Ureter (tissue), 1 donor: Measurements from ENCODE around the gene UCN2. TPM values are rescaled to one million over a fixed set of nuclear protein-coding genes. Genes with fewer than 3 reads are reported as not detected.
"Not testable (repeated sequence)": the region's sequence is repeated elsewhere in the genome, so short reads cannot be mapped to it uniquely, and the experiment has no call there.

Experiments used
- DNase-seq: peaks from one replicate; pipeline ENCODE4 v3.0.0-alpha.2; 2020; ENCODE audit warnings: low spot score
- total RNA-seq: library from RNA; stranded (reverse); gene quantifications from one replicate; pipeline ENCODE4 v1.2.4, GENCODE V29; 2023
- donor health status: DM: yes; HTN: yes; CAD: no.

Gene UCN2
- total RNA-seq, 1 donor from 2014 or later = 1.5 TPM

DNA sequence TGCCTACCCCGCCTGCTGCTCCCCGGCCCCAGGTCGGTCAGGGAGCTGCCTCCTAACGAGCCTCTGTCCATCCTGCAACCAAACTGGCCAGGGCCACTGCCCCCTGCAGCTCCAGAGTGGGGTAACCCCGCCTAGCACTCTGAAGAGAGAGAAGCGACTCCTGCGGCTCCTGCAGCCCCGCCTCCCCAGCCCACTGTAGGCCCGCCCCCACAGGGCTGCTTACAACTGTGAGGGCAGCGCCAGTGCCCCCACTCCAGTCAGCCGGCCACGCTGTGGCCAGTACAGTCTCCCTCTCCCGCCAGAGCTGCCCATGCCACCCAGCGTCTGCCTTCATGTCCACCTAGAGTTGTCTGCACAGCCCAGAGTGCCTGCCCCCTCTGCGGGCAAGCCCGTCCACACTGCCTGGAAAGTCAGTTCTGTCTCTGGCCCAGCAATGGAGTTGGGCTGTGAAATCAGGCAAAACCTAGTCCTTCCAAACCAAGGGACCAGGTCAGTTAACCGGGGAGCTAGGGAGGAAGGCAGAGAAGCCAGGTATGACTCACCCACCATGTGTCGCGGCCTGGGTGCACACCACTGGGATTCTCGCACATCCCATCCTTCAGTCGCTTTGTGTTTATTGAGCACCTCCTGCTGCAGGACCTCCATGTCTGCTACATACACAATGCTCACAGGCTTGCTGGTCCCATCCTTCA is 2.4 kb downstream of the UCN2 start:
- peak; percentile 66 for DNase-seq

DNA sequence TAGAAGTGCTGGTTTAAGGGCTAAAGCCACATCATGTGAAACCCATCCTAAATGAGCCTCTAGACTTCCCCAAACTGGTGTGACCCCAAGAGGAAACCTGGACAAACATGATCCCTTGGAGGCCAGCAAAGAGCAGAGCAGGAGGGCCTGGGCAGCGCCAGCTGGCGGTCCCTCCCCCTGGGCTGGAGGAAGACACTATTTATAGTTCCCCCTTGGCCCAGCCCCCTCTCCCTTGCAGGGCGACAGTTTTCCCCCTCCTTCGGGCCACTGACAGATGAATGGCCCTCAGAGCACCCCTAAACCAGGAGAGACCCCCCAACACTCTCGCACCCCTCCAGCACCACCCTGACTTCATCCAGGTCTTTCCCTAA is 2.9 kb downstream of the UCN2 start:
- DNase-seq = no peak

DNA sequence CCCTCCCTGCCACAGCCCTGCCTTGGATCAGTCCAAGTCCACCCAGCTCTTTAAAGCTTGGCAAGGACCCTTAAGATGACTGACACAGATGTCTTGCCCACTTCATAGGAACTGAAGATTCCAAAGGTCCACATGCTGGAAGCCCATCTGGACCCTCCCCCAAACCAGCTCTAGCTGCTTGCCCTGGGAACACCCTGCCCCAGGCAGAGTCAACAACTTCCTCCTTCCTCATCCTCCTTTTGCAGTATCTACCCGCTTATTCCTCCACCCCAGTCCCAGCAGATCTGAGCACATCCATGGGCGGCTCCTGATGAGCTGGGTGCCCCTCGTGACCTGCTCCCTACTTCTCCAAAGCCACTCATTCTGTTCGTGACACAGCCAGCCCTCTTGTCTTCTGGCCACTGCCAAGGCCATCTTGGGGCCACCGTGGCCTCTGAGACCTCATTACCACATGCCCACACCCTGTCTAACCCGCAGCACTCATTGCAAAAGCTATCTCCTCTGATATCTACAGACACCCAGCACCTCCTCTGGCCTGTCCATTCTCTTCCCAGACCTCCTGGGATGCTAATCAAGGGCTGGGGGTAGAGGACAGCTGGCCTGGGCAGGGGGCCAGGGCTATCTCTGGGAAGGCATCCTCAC is 5.0 kb downstream of the UCN2 start:
- no peak for DNase-seq

DNA sequence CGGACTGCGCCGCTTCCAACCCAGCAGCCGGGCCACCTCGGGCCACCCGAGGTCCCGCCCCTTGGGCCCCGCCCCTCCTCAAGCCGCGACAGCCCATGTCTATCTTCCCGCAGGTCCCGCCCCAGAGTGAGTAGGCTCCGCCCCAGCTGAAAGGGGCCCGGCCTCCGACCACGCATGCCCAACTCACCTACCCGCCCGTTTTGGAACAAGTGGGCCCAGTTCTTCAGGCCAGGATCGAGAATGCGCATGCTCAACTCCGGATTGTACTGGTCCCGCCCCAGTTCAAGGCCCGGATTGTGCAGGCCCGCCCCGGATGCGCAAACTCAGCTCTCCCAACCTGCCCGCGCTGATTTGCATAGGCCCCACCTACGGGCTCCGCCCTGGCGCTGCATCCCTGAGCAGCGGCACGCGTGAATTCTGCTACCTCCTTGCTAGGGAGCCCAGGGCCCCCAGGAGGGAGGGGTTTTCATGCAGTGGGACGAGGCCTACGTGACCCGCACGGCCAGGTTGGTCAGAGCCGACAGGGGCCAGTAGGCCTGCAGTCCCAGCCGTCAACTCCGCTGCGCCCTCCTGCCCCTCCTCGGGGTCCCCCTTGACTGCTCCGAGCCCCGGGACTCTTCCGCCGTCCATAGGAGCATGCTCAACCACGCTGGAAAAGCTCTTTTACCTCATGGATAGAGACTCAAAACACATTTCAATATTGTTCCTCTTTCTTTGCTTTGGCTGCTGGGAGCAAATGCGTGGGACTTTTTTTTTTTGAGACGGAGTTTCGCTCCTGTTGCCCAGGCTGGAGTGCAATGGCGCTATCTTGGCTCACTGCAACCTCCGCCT is 6.6 kb downstream of the UCN2 start, which contains the start of gene PFKFB4:
Gene PFKFB4, minus strand, starts transcription at position 8 of the 831 bp plus-strand sequence. CDS start 26 bp downstream, outside the sequence.
- DNase-seq = peak; percentile 100

DNA sequence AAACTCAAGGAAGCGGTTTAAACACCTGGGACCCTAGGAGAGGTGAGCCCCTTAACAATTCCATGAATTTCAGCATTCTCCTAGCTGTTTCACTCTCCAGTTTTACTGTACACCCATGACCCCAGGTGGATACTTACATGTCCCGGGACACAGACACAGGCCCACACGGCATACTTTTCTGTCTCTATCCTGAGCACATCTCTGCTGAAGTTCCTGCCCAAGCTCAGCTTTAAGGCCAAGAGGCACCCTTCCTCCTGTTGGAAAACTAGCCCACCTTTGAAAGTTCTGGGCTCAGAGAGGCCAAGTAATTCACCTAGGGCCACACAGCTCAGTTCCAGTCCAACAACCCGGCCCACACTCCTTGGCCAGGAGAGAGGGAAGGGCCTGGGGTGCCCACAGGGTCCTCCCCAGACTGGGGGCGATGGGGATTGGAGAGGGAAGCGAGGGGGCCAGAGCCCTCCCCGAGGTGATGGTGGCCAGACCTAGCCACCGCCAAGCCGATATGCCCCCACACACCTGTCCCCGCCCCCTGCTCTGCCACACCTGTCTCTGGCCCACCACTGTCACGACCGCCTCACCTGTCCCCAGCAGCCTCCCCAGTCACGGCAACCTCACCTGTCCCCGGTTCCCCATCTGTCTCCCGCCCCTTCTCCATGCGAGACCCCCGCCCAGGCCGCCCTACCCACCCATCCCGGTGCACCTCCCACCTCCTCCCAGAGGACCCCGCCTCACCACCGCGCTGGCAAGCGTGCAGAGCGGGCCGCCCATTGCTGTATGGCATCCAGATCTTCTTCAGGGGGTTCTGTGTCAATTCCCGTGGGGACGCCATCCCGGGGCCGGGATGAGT is 7.4 kb downstream of the UCN2 start:
- DNase-seq = no peak

DNA sequence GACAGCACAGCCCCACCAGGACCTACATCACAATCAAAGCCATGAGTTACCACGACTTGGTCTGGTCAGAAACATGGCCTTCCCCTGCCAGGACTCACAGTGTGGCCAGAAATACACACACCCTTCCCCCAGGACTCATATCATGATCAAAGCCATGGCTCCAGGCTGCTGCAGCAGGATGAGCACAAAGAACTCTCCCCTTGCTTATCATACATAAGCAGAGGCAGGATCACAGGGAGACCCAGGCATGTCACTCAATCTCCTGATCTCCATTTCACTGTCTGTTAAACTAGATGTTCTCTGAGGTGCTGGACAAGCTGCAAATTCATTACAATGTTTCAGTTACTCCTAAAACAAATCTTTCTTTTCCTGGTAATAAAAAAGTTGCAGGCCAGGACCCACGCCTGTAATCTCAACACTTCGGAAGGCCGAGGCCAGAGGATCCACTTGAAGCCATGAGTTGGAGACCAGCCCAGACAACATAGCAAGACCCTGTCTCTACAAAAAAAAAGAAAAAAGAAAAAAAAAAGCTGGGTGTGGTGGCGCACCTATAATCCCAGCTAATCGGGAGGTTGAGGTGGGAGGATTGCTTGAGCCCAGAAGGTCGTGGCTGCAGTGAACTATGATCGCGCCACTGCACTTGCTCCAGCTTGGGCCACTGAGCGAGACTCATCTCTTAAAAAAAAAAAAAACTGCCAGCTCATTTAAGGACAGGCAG is 8.2 kb downstream of the UCN2 start:
- DNase-seq = no peak

DNA sequence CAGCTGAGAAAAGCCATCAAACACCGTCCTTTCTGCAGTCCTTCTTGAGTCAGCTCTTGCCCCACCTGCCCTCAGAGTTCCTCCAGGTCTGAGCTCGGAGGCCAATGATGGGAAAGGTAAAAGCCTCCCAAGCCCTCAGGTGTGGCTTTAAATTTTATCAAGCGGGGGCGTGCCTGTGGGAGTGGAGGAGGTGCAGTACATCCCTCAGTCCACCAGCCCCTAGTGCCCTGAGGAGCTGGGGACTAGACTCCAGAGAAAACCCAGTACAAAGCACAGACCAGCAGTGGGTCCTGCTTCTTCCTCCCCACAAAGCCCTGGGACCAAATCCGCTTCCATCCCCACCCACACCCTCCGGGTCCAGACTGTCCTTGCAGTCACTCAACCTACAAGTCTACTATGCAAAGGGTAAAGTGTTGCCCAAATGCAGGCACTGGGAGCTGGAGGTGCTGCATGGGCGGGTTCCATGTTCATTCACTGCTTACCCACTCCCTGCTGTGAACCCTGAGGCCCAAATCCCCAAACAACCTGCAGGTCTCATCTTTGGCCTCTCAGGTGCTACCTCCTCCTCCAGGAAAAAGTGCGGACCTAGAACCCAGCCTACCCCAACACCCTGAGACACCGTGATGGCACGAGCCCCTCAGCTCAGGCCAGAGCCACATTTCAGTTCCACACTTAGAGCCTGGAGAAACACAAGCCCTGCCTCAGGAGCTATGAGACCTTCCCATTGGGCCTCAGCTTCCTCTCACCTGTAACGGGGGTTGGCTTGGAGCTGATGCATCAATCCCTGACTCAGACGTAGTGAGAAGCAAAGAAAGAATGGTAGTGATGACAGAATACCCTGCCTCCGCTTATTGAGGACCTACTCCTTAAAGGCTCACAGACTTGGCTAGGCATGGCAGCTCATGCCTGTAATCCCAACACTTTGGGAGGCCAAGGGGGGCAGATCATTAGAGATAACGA is 9.4 kb downstream of the UCN2 start:
- DNase-seq = no peak

DNA sequence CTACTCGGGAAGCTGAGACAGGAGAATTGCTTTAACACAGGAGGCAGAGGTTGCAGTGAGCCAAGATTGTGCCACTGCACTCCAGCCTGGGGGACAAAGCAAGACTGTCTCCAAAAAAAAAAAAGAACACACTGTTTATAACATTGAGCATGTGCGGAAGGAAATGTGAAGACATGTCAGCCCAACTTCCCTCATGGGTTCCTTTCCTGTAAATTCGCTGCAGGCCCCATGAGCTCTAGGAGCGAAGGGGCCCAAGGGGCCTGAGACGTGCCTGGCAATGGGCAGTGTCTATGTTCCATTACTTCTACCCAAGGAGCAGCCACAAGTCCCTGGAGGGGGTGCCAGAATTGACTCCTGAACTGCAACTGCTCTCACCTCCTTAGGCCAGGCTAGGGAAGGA is 10.2 kb downstream of the UCN2 start:
- no peak for DNase-seq

DNA sequence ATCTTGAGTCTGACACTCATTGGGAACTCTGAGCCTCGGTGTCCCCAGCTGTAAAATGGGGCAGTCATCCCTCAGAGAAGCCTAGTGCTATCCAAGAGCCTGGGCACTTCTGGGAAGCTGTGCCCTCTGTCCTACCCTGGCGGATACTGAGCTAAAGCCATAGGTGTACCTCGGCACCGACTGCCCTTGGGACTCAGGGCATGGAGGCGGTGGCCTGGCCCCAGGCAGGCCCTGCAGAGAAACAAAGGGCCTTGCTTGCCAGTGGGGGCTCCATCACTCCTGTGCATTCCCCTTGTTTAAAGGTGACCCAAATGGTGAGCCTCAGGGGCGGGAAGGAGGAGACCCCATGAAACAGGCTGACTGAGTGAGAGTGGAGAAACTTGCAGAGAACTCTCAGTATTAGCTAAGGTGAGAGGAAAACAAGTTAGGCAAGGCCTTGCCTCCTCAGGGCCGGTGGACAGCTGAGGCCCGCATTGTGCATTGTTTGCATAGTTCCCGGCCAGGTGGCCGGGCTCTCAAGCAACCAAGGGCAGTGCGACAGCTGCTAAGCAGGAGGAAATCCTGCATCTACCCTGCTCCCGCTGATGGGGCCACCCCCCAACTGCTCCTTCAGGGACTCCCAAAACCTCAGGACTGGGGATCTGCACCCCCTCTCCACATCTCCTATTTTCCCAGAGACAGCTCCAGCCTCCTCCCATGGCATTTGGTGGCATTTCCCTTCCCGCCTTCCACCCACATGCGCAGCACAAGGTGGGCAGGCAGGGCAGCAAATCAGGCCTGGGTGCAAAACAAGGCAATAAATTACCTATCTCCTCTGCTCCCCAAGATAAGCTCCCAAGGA is 11.2 kb downstream of the UCN2 start:
- no peak for DNase-seq

DNA sequence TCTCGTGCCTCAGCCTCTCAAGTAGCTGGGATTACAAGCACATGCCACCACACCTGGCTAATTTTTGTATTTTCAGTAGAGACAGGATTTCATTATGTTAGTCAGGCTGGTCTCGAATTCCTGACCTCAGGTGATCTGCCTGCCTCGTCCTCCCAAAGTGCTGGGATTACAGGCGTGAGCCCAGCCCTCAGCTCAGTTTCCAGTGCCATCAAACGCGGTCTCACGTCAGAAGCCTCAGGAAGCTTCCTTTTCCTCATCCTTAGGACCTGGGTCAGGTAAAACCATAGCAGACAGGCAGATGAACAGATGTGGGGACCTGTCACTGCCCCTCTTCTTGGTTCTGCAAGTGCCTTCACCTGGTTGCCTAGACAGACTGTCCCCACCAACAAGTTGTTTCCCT is 11.9 kb downstream of the UCN2 start:
- DNase-seq = not testable (repeated sequence)

DNA sequence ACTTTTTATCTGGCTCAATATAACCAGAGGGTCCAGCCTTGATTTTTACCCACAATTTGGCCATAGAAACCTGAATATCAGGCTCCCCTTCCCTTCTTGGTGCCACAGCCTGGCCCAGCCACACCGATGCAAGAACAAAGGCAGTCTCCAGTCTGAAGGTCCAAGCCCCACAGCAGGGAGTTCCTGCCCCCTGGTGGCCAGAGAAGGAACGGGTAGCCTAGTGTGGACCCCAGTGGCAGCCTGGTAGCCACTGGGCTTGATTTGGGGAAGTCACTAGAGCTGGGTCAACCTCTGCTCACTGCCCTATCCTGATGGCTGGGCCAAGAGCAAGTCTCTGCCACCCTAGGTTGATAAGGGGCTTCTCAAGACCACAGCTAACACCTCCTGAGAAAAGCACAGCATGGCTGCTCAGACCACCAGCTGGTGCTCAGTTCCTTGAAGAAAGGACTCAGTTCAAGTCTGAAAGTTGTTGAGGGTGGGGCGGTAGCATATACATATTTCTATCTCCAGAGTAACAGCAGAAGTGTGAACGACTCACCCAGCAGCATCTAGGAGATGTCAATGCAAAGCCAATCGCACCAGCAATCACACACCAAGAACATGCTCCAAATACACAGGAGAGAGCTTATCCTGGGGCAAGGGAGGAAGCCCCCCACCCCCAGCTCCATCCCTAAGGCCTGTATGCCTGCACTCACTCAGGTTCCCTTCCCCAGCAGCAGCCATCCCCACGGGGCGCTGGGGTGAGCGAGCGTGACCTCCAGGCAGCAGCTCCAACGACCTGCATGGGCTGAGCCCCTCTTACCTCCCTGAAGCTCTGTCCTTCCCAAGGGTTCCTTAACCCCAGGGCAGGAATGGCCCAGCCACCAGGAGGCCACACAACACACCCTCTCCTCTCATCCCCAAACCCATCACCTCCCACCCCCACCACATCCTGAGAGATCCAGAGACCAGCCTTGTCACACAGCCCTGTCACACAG is 14.6 kb downstream of the UCN2 start:
- DNase-seq = peak; percentile 87

DNA sequence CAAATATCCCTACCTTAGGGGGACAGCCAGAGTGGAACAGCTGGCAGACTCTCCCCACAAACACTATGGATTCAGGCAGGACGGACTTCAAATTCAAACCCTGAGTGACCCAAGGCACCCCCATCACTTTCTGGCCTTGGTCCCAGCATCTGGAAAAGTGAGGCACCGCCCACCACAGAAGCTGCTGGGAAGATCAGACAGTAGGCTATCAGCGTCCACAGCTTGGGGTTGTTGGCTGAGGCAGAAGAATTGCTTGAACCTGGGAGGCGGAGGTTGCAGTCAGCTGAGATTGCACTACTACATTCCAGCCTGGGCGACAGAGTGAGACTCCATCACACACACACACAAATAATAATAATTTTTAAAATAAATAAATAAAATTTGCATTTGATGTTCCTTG is 15.5 kb downstream of the UCN2 start:
- DNase-seq = no peak

DNA sequence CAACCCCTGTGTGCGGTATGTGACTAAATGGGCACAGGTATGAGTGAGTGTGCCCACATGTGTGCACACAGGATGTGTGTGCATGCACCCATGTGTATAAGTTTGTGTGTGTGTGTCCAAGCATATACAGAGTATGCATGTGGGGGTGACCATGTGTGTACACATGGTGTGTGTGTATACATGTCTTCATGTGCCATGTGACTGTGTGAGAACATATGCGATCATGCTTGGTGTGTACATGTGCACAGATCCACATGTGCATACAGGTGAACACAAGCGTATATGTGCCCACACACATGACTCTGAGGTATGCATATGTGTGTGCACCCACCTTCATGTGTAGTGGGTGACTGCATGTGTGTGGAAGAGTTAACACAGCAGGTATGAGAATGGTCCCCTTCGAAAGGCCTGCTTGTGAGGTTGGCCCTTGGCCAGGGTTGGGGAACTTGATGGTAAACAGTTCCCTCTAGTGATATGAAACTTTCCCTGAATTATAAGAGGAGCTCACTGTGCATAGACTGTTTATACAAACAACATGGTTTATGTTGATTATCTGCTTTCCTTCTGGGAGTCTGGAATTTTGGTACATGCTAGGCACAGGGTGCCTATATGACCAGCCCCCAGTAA is 17.3 kb downstream of the UCN2 start:
- DNase-seq = no peak

DNA sequence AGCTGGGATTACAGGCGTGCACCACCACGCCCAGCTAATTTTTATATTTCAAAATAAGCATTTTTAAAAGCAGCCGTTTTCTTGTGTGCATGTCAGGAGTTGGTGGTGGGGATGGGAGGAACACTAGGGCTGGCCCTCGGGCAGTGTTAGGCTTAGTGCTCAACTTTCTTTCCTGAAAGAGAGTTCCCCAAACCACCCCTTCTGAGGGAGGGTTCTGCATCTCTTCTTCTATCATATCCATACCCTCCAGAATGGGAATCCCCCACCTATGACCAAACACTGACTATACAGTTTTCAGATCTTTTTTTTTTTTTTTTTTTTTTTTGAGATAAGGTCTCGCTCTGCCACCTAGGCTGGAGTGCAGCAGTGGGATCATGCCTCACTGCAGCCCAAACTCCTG is 19.4 kb downstream of the UCN2 start:
- no peak for DNase-seq

DNA sequence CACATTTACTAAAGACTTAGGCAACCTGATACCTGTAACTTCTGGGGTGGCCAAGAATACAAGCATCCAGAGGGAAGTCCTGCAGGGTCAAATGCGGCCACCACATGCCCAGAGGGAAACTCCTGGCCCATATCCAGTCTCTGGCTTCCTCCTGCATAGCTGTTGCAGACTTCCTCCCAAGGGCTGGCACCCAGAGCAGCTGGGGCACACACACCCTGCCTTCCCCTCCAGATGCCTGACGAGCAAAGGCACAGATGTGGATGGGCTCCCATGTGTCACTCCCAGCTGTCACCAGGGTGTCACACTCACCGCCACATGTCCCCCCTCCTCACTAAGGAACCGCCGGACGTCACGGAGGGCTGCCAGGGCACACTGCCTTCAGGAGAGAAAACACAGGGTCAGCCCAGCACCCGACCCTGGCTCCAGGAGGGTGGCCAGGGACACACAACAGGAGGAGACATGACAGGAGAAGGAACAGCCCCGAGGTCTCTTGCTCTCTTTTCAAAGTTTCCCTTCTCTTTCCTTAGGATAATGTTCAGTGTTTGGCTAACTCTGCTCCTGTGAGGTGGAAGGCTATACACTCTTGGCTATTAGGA is 20.2 kb downstream of the UCN2 start:
- no peak for DNase-seq

DNA sequence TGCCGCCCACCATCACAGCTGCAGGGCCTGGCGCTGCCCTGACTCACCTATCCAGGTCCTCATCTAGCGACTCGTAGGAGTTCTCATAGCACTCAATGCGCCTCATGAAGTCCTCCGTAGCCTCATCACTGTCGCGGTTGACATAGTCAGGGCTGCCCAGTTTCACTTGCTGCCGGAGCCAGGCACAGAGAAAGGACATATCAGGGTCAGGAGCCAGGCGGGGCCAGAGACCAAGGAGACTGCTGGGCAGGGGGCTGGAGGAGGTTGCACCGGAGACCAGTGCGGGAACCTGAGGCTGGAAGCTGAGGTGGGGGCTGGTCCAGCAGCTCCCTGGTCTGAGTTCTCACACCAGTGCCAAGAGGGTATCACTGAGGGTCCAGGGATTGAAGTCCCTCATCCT is 25.1 kb downstream of the UCN2 start:
- DNase-seq = no peak

DNA sequence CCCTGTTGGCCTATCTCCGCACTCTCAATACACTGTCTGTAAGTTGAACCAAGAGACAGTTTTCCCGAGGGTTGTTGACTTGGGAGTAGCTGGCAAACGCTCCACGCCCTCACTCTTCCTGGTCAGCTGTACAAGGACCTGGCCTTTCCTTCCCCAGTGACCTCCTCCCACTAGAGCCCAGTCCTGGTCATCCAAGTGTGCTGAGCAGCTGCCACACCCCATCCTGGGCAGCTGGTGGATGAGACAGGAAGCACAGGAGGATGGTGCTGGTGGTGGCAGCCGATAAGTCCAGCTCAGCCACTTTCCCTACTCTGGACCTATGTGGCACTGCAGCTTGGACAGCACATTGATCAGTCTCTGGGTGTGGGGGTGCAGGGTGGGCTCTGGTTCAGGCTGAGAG is 26.8 kb downstream of the UCN2 start:
- no peak for DNase-seq
